Peyer's patch (tissue), 4 donors: ENCODE data around the gene ST6GALNAC1. TPM values are rescaled to one million over a fixed set of nuclear protein-coding genes. Genes with fewer than 3 reads are reported as not detected.

ENCODE experiments used
- DNase-seq, 3 donors: peaks; one replicate each; pipeline ENCODE4 v3.0.0-alpha.2; 2017 to 2019
- H3K27ac ChIP-seq, 4 donors: fragments of 200-600 bp; sonication (generic); one replicate each; pipeline ENCODE4 v1.5.1; 2016 to 2019
- H3K27me3 ChIP-seq, 2 donors: fragments of 200-600 bp; sonication (generic); one replicate each; pipeline ENCODE4 v1.5.1; 2019
- H3K36me3 ChIP-seq, 3 donors: fragments of 200-600 bp; sonication (generic); one replicate each; pipeline ENCODE4 v1.5.1; 2016 to 2019
- H3K4me1 ChIP-seq, 4 donors: fragments of 200-600 bp; sonication (generic); one replicate each; pipeline ENCODE4 v1.5.1; 2016 to 2019
- H3K4me3 ChIP-seq, 4 donors: fragments of 200-600 bp; sonication (generic); 1 replicate in 3 of 4; 2 replicates in 1 of 4; pipeline ENCODE4 v1.5.1; 2016 to 2019; ENCODE audit warnings: mild to moderate bottlenecking in 1 of 4
- H3K9me3 ChIP-seq, 4 donors: fragments of 200-600 bp; sonication (generic); one replicate each; pipeline ENCODE4 v1.5.1; 2016 to 2019; ENCODE audit warnings: mild to moderate bottlenecking in 1 of 4
- CTCF ChIP-seq, 6 experiments: fragments of 450-650 bp in 4 of 6; fragments of 200-600 bp in 2 of 6; sonication (generic) in 1 of 6; IDR thresholded peaks; one replicate each; pipeline ENCODE4 v1.5.1; 2017 to 2019; ENCODE audit warnings: antibody characterized with exemption in 6 of 6, mild to moderate bottlenecking in 3 of 6, moderate library complexity in 1 of 6
- POLR2A ChIP-seq, 2 donors: fragments of 450-650 bp; IDR thresholded peaks; one replicate each; pipeline ENCODE4 v1.5.1; 2017; ENCODE audit warnings: antibody characterized with exemption in 2 of 2, mild to moderate bottlenecking in 2 of 2, moderate library complexity in 2 of 2
- total RNA-seq, 4 donors: library from RNA; depleted of rRNA; stranded (reverse); fragments of >200 nt; gene quantifications; one replicate each; pipeline ENCODE4 v1.1.0, GENCODE V29; 2016

The ST6GALNAC1 gene
- total RNA-seq, 4 donors from 2014 or later = 91.6 to 135 (median 102) TPM

DNA sequence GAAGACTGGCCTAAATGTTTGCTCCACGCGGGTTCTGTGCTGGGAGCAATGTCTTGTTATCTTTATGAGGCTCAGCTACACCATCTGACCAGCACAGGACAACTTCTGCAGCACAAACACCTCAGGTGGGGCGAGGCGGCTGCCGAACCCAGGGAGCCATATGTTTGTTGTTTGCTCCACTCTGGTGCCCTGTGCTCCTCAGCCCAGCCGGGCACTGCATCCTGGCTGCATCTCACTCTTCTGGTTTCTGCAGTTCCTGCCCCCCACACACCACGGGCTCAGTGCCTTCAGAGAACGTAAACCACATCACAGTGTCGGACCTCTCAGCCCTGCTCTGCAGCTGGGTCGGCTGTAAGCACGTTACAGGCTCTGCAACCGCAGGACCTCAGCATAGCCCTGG lies 34.8 kb upstream of the ST6GALNAC1 start:
- TF ChIP-seq POLR2A (IDR thresholded peaks at IDR 0.05) (no peak), CTCF (IDR thresholded peaks at IDR 0.05) (no peak)
- Histone ChIP-seq H3K27me3 (no peaks in the 10 kb centered on the region), H3K9me3 (no peaks in the 10 kb centered on the region), H3K4me1 (peaks cover 0 to 15% (median 0%) of the 10 kb centered on the region in 4 donors), H3K4me3 (no peak overlapping the region), H3K27ac (peak overlapping the region in 2 of 4 donors; percentile 11 to 42), H3K36me3 (no peaks in the 10 kb centered on the region)
- peak; percentile 37 to 69 (median 67) for DNase-seq

DNA sequence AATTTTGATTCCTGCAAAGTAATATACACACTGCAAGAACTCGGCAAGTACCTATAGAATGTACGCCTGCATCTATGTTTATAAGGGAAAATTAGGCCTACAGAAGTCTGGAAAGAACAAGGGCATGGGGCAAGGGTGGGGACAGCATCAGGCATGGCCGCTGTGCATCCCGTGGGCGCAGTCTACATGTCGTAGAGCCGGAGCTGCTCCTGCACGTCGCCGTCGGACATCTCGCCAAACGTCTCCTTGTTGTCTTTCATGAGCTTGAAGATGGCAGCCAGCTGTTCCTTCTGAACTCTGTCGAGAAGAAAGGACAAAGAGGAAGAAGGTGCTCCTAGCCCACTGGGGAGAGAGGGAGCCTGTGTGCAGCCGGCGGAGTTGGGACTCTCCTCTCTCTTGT lies 33.8 kb upstream of the ST6GALNAC1 start:
- H3K27ac ChIP-seq = peak overlapping the region in 1 of 4 donors; percentile 11
- H3K27me3 ChIP-seq = no peaks in the 10 kb centered on the region
- TF ChIP-seq POLR2A (IDR thresholded peaks at IDR 0.05) (no peak), CTCF (IDR thresholded peaks at IDR 0.05) (no peak)
- no peaks in the 10 kb centered on the region for H3K36me3 ChIP-seq
- no peak for DNase-seq
- H3K9me3 ChIP-seq = no peaks in the 10 kb centered on the region
- peaks cover 0 to 9% (median 0%) of the 10 kb centered on the region in 4 donors for H3K4me1 ChIP-seq
- H3K4me3 ChIP-seq = no peak overlapping the region

DNA sequence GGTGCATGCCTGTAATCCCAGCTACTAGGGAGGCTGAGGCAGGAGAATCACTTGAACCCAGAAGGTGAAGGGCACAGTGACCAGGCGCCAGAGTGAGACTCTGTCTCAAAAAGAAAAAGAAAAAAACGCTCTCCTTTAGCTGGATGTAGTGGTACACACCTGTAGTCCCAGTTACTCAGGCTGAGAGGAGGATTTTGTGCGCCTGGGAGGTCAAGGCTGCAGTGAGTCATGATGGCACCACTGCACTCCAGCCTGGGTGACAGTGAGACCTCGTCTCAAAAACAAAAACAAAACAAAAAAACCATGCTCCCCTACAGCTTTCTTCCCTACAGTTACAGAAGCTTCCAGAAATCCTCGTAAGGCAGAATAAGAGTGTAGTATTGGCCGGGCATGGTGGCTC lies 33.1 kb upstream of the ST6GALNAC1 start:
- Histone ChIP-seq H3K9me3 (no peaks in the 10 kb centered on the region), H3K27ac (no peak overlapping the region), H3K4me3 (no peak overlapping the region), H3K4me1 (peaks cover 0 to 2% (median 0%) of the 10 kb centered on the region in 4 donors), H3K27me3 (no peaks in the 10 kb centered on the region), H3K36me3 (no peaks in the 10 kb centered on the region)
- no peak for DNase-seq
- TF ChIP-seq CTCF (IDR thresholded peaks at IDR 0.05) = no peak
- TF ChIP-seq POLR2A (IDR thresholded peaks at IDR 0.05) = no peak

DNA sequence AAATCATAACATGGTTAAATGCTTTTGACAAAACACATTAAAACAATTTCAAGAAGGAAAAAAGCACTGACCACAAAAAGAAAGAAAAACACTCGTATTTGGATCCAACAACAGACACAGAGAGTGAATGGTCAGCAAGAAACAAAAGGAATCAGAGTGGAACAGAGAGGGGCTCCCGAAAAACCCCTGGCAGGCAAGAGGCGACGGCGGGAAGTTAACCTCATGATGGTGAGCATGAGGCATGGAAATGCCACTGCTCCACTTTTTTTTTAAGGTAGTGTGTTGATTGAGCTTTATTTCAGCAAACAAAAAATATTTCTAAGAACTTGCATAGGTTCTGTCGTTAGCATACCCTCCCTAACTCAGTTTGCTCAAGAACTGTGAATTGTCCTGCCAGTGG lies 32.1 kb upstream of the ST6GALNAC1 start:
- Histone ChIP-seq H3K9me3 (no peaks in the 10 kb centered on the region), H3K36me3 (no peaks in the 10 kb centered on the region), H3K4me1 (peaks cover 0 to 4% (median 2%) of the 10 kb centered on the region in 4 donors), H3K4me3 (no peak overlapping the region), H3K27ac (no peak overlapping the region), H3K27me3 (no peaks in the 10 kb centered on the region)
- TF ChIP-seq CTCF (IDR thresholded peaks at IDR 0.05) = no peak
- TF ChIP-seq POLR2A (IDR thresholded peaks at IDR 0.05) = no peak
- no peak for DNase-seq

DNA sequence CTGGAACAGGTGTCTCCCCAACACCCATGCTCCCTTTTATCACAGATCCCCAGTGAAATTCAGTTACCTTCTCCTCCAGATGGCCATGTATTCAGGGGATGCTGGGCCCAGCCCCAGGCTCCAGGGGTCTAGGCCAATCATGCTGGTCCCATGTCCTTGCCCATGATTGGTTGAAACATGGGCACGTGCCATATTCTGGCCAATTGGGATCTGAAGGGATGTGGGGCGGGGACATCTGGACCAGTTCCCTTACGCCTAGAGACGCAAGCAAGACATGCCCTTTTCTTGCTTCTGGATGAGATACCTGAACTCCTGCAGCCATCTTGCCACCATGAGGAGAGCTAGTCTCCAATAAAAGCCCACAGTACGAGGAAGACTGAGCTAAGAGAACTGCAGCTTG lies 31.0 kb upstream of the ST6GALNAC1 start:
- DNase-seq = no peak
- Histone ChIP-seq H3K9me3 (no peaks in the 10 kb centered on the region), H3K27me3 (no peaks in the 10 kb centered on the region), H3K4me1 (peaks cover 0 to 4% (median 2%) of the 10 kb centered on the region in 4 donors), H3K4me3 (no peak overlapping the region), H3K27ac (peak overlapping the region in 1 of 4 donors; percentile 12), H3K36me3 (no peaks in the 10 kb centered on the region)
- TF ChIP-seq CTCF (IDR thresholded peaks at IDR 0.05) = no peak

- Histone ChIP-seq H3K36me3 (no peaks in the 10 kb centered on the region), H3K27ac (peak overlapping the region in 2 of 4 donors; percentile 12 to 29), H3K9me3 (no peaks in the 10 kb centered on the region), H3K4me1 (peaks cover 0 to 4% (median 2%) of the 10 kb centered on the region in 4 donors), H3K27me3 (no peaks in the 10 kb centered on the region), H3K4me3 (no peak overlapping the region)
- no peak for DNase-seq
- no peak for TF ChIP-seq POLR2A (IDR thresholded peaks at IDR 0.05)
- no peak for TF ChIP-seq CTCF (IDR thresholded peaks at IDR 0.05)
These were observed 30.2 kb upstream of the ST6GALNAC1 start for GRCh38 chr17:76673729-76674128.
